ENCODE results near the gene INO80.
"Not testable (repeated sequence)": the region's sequence is repeated elsewhere in the genome, so short reads cannot be mapped to it uniquely, and the experiment has no call there.

Gene INO80

DNA sequence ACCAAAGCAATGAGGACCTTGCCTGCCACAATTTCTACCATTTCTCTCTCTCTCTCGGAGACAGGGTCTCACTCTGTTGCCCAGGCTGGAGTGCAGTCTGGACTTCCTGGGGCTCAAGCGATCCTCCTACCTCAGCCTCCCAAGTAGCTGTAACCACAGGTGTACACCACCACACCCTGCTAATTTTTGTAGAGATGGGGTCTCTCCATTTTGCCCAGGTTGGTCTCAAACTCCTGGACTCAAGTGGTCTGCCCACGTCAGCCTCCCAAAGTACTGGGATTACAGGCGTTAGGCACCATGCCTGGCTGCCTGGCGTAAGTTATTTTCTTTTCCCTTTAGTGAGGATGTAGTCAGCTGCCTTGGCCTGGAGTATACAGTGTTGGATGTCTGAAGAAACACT, 37.7 kb upstream of the INO80 start:
- TF ChIP-seq, protein P1, sequence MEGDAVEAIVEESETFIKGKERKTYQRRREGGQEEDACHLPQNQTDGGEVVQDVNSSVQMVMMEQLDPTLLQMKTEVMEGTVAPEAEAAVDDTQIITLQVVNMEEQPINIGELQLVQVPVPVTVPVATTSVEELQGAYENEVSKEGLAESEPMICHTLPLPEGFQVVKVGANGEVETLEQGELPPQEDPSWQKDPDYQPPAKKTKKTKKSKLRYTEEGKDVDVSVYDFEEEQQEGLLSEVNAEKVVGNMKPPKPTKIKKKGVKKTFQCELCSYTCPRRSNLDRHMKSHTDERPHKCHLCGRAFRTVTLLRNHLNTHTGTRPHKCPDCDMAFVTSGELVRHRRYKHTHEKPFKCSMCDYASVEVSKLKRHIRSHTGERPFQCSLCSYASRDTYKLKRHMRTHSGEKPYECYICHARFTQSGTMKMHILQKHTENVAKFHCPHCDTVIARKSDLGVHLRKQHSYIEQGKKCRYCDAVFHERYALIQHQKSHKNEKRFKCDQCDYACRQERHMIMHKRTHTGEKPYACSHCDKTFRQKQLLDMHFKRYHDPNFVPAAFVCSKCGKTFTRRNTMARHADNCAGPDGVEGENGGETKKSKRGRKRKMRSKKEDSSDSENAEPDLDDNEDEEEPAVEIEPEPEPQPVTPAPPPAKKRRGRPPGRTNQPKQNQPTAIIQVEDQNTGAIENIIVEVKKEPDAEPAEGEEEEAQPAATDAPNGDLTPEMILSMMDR (IDR thresholded peaks at IDR 0.05; ENCODE audit: low read depth, low read length, missing control alignments): no peak
- no peak for DNase-seq (ENCODE audit: low read depth)

DNA sequence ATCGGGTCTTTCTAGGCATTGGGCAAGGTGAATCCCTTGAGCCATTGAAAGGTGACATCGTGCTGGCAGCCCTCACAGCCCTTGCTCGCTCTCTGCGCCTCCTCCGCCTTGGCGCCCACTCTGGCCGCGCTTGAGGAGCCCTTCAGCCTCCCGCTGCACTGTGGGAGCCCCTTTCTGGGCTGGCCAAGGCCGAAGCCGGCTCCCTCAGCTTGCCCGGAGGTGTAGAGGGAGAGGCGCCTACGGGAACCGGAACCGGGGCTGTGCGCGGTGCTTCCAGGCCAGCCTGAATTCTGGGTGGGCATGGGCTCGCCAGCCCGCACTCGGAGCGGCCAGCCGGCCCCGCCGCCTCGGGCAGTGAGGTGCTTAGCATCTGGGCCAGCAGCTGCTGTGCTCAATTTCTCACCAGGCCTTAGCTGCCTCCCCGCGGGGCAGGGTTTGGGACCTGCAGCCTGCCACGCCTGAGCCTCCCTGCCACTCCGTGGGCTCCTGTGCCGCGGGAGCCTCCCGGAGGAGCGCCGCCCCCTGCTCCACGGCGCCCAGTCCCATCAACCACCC, 35.4 kb upstream of the INO80 start:
- DNase-seq (ENCODE audit: low read depth): no peak
- no peak overlapping the region for H3K4me3 ChIP-seq (ENCODE audit: low read depth, low read length)
- TF ChIP-seq, protein P1 (IDR thresholded peaks at IDR 0.05; ENCODE audit: low read depth, low read length, missing control alignments): no peak

More for the DNA sequence above, 37.7 kb upstream of the INO80 start:
- no peak overlapping the region for H3K4me3 ChIP-seq (ENCODE audit: low read depth, low read length)

DNA sequence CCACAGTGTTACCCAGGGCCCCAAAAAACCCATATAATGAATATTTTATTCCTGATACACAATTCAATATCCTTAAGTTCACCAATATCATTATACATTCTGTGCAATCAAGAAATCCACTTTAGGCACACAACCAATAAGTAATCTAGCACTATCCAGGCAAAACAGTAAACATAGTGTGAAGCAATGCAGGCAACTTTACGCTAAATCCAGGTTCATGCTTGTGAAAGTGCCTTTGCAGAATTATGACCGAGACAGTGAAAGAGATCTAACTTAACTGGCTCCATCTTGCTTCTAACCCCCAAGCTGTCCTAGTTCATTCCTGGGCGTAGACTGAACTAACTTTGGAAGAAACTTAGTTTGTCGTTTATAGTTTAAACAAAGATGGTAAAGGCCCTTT, 34.2 kb upstream of the INO80 start:
- no peak overlapping the region for H3K4me3 ChIP-seq (ENCODE audit: low read depth, low read length)
- TF ChIP-seq, protein P1 (IDR thresholded peaks at IDR 0.05; ENCODE audit: low read depth, low read length, missing control alignments): no peak
- DNase-seq (ENCODE audit: low read depth): no peak

DNA sequence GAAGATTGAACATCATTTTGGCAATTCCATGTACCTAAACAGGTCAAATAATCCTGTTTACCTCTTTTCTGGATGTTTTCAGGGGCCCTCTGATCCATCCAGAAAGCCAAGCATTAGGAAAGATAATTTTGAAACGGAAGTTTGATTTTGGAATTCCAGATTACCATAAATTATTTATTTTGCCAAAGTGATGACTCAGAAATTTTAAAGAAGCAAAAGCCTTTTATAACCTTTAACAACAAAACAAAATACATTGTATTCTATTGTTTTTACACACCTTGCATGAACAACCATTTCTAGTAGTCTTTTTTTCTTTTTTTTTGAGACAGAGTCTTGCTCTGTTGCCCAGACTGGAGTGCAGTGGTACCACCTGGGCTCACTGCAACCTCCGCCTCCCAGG, 32.0 kb upstream of the INO80 start:
- TF ChIP-seq, protein P1 (IDR thresholded peaks at IDR 0.05; ENCODE audit: low read depth, low read length, missing control alignments): no peak
- no peak for DNase-seq (ENCODE audit: low read depth)
- no peak overlapping the region for H3K4me3 ChIP-seq (ENCODE audit: low read depth, low read length)

DNA sequence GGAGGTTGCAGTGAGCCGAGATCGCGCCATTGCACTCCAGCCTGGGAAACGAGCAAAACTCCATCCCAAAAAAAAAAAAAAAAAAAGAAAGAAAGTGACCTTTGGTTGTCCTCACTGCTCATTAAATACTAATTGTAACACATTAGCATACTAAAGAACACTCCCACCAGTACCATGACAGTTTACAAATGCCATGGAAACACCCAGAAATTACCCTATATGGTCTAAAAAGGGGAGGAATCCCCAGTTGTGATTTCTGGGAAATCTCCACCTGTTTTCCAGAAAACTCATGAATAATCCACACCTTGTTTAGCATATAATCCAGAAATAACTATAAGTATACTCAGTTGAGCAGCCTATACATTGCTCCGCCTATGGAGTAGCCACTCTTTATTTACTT, 23.5 kb upstream of the INO80 start:
- H3K4me3 ChIP-seq (ENCODE audit: low read depth, low read length): no peak overlapping the region
- TF ChIP-seq, protein P1 (IDR thresholded peaks at IDR 0.05; ENCODE audit: low read depth, low read length, missing control alignments): no peak
- no peak for DNase-seq (ENCODE audit: low read depth)

DNA sequence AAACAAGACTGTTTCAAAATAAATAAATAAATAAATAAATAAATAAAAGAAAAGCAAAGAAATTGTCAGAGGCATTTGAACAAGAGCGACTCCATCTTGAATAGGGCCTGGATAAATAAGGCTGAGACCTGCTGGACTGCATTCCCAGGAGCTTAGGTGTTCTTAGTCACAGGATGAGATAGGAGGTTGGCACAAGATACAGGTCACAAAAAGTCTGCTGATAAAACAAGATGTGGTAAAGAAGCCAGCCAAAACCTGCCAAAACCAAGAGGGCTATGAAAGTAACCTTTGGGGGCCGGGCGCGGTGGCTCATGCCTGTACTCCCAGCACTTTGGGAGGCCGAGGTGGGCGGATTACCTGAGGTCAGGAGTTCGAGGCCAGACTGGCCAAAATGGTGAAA, 23.0 kb upstream of the INO80 start:
- DNase-seq (ENCODE audit: low read depth); H3K4me3 ChIP-seq (ENCODE audit: low read depth, low read length): not testable (repeated sequence)

DNA sequence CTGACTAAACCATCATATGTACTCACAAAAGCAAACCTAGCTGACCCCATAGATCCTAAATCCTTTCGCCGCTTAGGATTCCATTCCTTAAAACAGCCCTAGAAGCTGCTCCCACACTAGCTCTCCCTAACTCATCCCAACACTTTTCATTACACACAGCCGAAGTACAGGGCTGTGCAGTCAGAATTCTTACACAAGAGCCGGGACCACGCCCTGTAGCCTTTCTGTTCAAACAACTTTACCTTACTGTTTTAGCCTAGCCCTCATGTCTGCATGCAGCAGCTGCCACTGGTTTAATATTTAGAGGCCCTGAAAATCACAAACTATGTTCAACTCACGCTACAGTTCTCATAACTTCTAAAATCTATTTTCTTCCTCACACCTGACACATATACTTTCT, 19.5 kb upstream of the INO80 start:
- not testable (repeated sequence) for DNase-seq (ENCODE audit: low read depth); H3K4me3 ChIP-seq (ENCODE audit: low read depth, low read length)

DNA sequence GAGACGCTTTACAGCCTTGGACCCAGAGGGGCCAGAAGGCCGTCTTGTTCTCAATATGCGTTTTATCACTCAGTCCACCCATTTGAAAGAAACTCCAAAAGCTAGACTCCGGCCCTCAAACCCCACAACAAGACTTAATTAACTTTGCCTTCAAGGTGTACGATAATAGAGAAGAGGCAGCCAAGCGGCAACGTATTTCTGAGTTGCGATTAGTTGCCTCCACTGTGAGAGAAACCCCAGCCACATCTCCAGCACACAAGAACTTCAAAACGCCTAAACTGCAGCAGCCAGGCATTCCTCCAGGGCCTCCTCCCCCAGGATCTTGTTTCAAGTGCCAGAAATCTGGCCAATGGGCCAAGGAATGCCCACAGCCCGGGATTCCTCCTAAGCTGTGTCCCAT, 17.4 kb upstream of the INO80 start:
- no peak for DNase-seq (ENCODE audit: low read depth)
- TF ChIP-seq, protein P1 (IDR thresholded peaks at IDR 0.05; ENCODE audit: low read depth, low read length, missing control alignments): no peak
- no peak overlapping the region for H3K4me3 ChIP-seq (ENCODE audit: low read depth, low read length)

DNA sequence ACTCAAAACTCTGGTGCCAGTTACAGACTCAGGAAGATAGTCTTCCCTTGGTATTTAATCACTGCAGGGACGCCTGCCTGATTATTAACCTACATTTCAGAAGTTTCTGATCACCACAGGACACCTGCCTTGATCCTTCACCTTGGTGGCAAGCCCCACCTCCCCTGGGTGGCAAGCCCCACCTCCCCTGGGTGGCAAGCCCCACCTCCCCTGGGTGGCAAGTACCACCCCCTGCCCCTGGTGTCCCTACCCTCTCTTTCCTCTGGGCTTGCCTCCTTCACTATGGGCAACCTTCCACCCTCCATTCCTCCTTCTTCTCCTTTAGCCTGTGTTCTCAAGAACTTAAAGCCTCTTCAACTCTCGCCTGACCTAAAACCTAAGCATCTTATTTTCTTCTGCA, 16.0 kb upstream of the INO80 start:
- not testable (repeated sequence) for DNase-seq (ENCODE audit: low read depth); H3K4me3 ChIP-seq (ENCODE audit: low read depth, low read length)
